ENCODE measurements around the gene BCAS1. TPM values are rescaled to one million over a fixed set of nuclear protein-coding genes. Genes with fewer than 3 reads are reported as not detected.

BCAS1 gene
- total RNA-seq, 1 experiment from 2014 or later = 0.17 TPM

DNA sequence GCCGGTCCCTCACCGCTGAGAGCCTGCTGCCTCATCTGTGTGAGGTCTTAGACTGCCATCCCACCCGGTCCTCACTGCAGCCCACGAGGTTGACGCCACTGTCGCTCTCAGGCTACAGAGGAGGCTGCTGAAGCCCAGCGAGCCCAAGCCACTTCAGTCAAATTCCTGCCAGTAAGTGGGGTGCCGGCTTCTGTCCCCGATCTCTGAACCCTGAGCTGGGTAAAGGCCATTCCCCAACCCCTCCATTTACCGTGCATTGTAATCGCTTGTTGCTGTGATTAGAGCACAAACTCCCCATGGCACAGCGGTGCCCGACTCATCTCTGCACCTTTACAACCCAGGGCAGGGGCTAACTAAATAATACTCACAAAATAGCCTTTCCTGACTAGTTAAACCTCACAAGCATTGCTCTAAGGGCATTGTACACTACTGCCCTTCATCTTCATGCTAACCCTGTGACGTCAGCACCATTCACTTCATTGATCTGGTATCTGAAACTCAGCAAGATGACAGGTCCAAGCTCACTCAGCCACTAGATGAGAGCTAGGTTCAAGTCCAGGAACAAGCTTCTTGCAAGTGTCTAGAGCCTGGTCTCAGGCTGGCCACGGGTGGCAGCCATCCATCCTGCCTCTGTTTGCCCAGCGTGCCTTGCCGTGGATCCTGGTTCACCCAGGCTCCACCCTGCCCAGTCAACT, 122.7 kb downstream of the BCAS1 start:
- TF ChIP-seq ZFX (IDR thresholded peaks at IDR 0.05) (no peak), SP1 (IDR thresholded peaks at IDR 0.05; ENCODE audit: low read depth) (no peak), REST (IDR thresholded peaks at IDR 0.05; ENCODE audit: low read depth) (no peak), POLR2AphosphoS5 (IDR thresholded peaks at IDR 0.05; ENCODE audit: low read depth, low read length) (no peak), MAX (IDR thresholded peaks at IDR 0.05) (no peak), ZNF274 (IDR thresholded peaks at IDR 0.05; ENCODE audit: low read depth, low read length) (no peak), ELF1 (IDR thresholded peaks at IDR 0.05; ENCODE audit: borderline replicate concordance, low read depth) (no peak), EZH2phosphoT487 (IDR thresholded peaks at IDR 0.05; ENCODE audit: borderline replicate concordance) (no peak), EGR1 (IDR thresholded peaks at IDR 0.05; ENCODE audit: low read depth) (no peak), POLR2A (IDR thresholded peaks at IDR 0.05; ENCODE audit: borderline replicate concordance, extremely low read depth, insufficient read depth, insufficient read length) (no peak), EZH2 (IDR thresholded peaks at IDR 0.05) (no peak)
- TF ChIP-seq, protein P1, sequence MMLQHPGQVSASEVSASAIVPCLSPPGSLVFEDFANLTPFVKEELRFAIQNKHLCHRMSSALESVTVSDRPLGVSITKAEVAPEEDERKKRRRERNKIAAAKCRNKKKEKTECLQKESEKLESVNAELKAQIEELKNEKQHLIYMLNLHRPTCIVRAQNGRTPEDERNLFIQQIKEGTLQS (IDR thresholded peaks at IDR 0.05) = no peak
- TF ChIP-seq, protein P2, sequence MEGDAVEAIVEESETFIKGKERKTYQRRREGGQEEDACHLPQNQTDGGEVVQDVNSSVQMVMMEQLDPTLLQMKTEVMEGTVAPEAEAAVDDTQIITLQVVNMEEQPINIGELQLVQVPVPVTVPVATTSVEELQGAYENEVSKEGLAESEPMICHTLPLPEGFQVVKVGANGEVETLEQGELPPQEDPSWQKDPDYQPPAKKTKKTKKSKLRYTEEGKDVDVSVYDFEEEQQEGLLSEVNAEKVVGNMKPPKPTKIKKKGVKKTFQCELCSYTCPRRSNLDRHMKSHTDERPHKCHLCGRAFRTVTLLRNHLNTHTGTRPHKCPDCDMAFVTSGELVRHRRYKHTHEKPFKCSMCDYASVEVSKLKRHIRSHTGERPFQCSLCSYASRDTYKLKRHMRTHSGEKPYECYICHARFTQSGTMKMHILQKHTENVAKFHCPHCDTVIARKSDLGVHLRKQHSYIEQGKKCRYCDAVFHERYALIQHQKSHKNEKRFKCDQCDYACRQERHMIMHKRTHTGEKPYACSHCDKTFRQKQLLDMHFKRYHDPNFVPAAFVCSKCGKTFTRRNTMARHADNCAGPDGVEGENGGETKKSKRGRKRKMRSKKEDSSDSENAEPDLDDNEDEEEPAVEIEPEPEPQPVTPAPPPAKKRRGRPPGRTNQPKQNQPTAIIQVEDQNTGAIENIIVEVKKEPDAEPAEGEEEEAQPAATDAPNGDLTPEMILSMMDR (IDR thresholded peaks at IDR 0.05 in 2 of 3, conservative IDR thresholded peaks at IDR 0.05 in 1 of 3; ENCODE audit: borderline replicate concordance in 1 of 3, insufficient read depth in 1 of 3, low read depth in 2 of 3, low read length in 2 of 3) = no peak
- DNase-seq (ENCODE audit: low read depth, low spot score) = no peak
- Histone ChIP-seq H3K9me2 (ENCODE audit: insufficient read depth) (no peaks in the 10 kb centered on the region), H3K9ac (ENCODE audit: low read length) (no peak overlapping the region), H2AFZ (ENCODE audit: low read depth, low read length, poor library complexity, severe bottlenecking) (no peak overlapping the region), H3K4me2 (ENCODE audit: low read length) (no peak overlapping the region), H3K79me2 (ENCODE audit: insufficient read depth, low read length) (no peaks in the 10 kb centered on the region), H3K4me1 (ENCODE audit: control insufficient read depth in 1 of 2, insufficient read depth in 2 of 2, low read length in 2 of 2) (peaks cover 6 to 15% of the 10 kb centered on the region in 2 experiments; a peak in 2 of 4 replicates), H4K20me1 (ENCODE audit: insufficient read depth) (no peaks in the 10 kb centered on the region), H3K4me3 (replicated peaks in 1 of 2; ENCODE audit: low read depth in 1 of 2, low read length in 2 of 2) (no peak overlapping the region), H3K27ac (ENCODE audit: low read depth, low read length) (no peak overlapping the region), H3K27me3 (ENCODE audit: insufficient read depth, low read length) (no peaks in the 10 kb centered on the region), H3K36me3 (ENCODE audit: control insufficient read depth in 1 of 2, insufficient read depth in 2 of 2, low read length in 2 of 2) (no peaks in the 10 kb centered on the region), H3K9me3 (ENCODE audit: control insufficient read depth in 1 of 2, insufficient read depth in 1 of 2, low read depth in 1 of 2, low read length in 2 of 2) (no peaks in the 10 kb centered on the region)
- ChIA-PET RAD21 (ENCODE audit: low non-redundant PET in 1 of 2, low total read pairs in 2 of 2, uncharacterized antibody in 2 of 2, unreplicated experiment in 2 of 2) (no interaction called here), CTCF (no interaction called here), POLR2A (no interaction called here)
- no TSS peak for BruUV-seq (replicated peaks)
- intact Hi-C loops (cut with micrococcal nuclease) = loop anchor here (10.0 kb wide), 1 partner anchor 723 kb away; no protein-coding TSS in a partner anchor
- no peak for ATAC-seq
